DMS153 (cell line): Measurements from ENCODE around the gene MAP3K15.

Source experiments
- DNase-seq: peaks from one replicate; lab custom pipeline; 2025; lab: John Stamatoyannopoulos, UW

The MAP3K15 gene, protein sequence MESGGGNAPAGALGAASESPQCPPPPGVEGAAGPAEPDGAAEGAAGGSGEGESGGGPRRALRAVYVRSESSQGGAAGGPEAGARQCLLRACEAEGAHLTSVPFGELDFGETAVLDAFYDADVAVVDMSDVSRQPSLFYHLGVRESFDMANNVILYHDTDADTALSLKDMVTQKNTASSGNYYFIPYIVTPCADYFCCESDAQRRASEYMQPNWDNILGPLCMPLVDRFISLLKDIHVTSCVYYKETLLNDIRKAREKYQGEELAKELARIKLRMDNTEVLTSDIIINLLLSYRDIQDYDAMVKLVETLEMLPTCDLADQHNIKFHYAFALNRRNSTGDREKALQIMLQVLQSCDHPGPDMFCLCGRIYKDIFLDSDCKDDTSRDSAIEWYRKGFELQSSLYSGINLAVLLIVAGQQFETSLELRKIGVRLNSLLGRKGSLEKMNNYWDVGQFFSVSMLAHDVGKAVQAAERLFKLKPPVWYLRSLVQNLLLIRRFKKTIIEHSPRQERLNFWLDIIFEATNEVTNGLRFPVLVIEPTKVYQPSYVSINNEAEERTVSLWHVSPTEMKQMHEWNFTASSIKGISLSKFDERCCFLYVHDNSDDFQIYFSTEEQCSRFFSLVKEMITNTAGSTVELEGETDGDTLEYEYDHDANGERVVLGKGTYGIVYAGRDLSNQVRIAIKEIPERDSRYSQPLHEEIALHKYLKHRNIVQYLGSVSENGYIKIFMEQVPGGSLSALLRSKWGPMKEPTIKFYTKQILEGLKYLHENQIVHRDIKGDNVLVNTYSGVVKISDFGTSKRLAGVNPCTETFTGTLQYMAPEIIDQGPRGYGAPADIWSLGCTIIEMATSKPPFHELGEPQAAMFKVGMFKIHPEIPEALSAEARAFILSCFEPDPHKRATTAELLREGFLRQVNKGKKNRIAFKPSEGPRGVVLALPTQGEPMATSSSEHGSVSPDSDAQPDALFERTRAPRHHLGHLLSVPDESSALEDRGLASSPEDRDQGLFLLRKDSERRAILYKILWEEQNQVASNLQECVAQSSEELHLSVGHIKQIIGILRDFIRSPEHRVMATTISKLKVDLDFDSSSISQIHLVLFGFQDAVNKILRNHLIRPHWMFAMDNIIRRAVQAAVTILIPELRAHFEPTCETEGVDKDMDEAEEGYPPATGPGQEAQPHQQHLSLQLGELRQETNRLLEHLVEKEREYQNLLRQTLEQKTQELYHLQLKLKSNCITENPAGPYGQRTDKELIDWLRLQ (N-terminal part only)

DNA sequence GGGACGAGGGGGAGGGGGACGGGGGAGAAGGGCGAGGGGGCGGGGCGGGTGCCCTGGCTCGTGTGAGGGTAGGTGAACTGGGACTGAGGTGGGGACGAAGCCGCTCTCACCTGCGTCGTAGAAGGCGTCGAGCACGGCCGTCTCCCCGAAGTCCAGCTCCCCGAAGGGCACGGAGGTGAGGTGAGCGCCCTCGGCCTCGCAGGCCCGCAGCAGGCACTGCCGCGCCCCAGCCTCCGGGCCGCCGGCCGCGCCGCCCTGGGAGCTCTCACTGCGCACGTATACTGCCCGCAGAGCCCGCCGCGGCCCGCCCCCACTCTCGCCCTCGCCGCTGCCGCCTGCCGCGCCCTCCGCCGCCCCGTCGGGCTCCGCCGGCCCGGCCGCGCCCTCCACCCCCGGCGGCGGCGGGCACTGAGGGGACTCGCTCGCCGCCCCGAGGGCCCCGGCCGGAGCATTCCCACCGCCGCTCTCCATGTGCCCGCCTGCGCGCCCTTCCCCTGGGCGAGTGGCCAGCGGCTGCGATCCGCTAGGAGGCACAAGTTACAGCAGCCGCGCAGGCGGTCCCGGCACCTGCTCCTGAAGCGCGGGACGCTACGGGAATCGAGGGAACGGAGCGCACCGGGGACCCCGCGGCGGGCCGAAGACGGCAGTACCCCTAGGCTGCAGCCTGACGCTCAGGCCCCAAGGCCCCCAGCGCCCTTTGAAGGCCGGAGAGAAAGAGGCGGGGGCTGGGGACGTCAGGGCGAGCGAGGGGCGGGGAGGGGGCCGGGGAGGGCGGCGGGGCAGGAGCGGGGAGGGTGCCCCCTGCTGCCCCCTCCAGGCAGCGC, at the start of gene MAP3K15:
Gene MAP3K15 (minus strand): TSS at position 718 of the 824 bp plus-strand sequence. CDS start 247 bp downstream, at position 471.
- DNase-seq: peak; percentile 6

DNA sequence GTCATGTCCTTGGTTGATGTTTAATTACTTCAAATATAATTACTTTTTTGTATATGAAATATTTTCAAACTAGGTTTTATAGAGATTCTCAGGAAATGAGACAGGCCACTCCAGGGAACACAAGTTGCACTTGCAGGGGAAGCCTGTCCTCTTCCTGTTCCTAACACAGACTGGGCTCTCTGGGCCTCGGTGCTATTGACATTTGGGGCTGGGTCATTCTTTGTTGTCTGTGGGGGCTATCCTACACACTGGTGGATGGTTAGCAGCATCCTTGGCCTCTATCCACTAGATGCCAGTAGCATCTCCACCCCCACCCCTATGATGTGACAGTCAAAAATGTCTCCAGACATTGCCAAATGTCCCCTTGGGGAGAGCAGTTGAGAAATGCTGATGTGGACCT, 49.3 kb upstream of the MAP3K15 start:
- DNase-seq: no peak

DNA sequence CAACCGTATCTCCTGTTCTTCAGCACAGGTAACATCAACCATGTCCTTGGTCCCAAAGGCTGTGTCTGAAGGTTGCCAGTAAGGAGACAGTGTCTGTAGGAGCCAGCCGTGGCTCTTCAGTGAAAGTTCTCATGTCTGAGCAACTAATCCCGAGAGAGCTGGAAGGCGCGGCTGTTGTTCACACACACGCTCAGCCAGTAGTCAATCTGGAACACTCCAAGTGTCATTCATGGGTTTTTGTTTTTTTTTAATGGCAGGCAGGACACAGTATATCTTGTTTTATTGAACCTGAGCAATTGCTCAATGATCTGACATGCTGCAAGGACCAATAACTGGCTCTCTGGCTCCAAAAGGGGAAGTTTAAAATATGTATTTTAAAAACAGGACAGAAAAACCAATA, 48.4 kb upstream of the MAP3K15 start:
- DNase-seq: no peak

DNA sequence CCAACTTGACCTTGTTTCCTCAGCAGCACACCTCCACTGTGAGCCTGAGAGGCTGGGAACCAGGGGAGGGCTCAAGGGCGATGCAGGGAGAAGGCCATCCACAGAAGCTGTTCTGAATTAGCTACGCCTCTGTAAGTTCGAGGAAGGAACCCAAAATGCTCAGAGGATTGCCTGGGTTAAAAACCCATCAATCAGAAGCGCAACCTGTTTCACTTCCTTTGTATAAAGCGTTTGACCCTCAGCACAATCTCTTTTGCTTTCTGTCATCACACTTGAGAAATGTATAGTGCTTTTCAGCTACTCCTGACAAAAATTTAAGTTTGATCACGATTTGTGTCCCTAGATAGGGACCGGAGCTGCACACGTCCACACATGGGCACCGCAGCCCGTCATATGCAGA, 48.0 kb upstream of the MAP3K15 start:
- no peak for DNase-seq

DNA sequence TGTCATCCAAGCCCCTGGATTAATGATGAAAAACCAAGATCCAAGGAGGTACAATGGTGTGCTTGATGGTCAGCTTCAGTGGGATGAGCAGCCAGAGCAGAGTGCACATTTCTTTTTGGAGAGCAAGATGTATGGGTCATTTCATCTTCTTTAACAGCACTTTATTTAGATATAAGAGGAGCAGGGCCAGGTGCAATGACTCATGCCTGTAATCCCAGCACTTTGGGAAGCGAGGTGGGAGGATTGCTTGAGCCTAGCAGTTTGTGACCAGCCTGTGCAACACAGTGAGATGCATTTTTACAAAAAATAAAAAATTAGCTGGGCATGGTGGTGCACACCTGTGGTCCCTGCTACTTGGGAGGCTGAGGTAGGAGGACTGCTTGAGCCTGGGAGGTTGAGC, 45.3 kb upstream of the MAP3K15 start:
- no peak for DNase-seq

DNA sequence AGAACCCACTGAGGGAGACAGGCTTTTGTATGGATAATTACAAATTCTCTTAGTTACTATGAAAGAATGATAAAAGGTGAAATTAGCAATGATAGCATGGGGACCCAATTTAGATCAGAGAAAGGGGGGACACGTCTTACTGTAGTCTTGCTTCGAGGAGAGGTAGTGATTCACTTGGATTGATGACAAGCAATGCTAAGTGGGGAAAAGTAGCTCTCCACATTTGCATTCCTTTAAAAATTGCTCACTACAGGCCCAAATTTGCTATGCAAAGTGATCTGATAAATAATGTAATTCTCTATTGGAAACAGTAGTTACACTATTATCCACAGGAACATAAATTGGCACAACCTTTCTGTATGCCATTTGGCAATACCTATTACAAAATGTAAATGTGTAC, 42.5 kb upstream of the MAP3K15 start:
- DNase-seq: no peak

DNA sequence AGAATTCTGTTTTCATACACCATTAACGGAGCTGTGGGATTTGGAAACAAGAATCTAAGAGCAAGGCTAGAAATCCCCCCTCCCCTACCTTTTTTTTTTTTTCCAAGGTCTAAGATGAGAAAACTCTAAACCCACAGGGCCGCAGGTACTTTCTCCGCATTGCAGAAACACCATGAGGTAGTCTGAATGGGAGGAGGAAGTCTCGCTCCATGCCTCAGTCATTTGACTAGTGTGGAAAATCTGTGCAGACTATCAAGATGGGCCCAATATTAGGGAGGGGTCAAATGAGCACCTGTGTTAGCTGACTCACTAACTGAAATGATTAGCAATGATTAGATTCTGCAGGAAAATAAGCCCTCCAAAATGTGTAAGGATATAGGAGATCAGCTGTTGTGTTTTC, 40.9 kb upstream of the MAP3K15 start:
- no peak for DNase-seq

DNA sequence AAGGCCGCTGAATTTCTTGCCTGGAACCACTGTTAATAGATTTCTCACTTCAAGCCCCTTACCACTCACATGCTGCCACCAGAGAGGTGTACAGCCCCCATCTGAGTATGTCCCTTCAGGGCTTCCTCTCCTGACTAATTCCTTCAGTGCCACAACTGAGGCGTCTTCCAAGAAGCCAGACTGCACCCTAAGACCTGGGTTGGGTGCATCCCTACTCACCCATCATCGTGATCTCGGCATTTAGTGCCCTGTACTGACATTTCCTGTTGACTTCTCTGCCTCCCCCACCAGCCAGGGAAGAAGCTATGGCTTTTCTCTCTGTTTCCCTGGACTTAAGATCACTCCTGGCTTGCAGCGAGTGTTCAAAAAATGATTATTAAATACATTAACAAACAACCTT, 40.4 kb upstream of the MAP3K15 start:
- DNase-seq: no peak

DNA sequence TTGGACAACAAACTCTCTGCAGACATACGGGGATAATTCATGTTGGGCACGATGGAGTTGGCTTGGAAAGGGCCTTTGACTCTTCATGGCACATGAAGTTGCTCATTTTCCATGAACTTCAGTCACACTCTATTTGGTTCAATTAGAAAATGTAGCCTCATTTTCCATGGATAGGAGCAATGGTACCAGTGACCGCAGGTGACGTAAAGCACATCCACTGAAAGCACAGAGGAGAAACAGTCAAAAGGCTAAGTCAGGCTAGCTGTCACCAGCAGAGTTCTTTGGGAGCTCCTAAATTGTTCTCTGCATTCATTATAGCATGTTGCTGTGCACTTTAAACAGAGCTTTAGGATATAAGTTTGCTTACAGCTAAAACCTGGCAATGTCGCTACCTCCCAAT, 39.9 kb upstream of the MAP3K15 start:
- DNase-seq: no peak

DNA sequence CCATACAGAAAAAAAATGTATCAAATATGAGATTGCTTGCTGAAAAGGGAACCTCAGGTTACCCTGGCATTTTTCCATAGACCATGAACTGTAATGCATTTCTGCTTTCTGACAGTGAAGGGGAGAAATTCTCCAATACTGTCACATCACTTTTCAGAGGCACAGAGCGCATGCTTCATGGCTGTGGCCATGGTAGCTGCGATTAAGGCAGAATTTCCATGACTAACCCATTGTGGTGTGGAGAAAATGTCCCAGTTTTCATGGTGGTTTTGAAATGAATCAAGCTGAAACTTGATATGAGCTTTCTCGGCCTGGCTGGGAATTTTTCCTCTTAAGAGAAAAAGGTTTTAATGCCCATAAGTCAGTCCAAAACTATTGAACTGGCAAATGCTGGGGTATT, 39.5 kb upstream of the MAP3K15 start:
- DNase-seq: no peak

DNA sequence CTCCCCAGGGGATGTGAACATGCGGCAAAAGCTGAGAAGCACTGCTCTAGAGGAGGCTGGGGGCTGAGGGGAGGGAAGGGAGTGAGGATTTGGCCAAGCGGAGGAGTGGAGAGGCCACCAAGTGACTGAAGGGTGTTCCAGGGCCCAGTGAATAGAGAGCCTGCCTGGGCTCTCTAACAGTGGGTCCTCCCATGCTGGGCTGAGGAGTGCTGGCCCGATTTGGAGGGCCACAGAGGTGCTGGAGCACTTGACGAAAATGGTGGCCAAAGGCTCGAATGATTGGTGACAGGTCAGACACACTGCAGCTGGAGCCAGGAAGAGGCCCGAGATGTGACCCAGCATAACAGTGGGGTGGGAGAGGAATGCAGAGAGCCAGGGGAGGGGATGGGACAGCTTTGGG, 37.5 kb upstream of the MAP3K15 start:
- no peak for DNase-seq

DNA sequence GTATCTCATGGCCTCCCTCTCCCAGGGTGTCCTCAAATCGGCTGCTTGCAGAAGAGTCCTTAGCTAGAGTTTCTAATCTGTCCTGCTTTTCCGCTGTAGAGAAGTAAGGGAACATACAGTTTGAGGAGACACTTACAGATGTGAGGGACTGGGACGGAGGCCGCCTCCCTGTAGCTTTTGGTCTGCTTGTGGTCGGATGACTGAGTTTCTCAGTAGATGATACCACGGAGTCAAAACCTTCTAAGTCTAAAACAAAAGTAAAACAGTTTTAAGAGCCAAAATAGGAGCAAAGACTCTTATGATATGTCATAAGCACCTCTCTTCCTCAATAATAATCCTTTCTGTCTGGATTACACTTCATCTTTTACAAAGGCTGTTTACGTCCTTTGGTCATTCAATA, 34.5 kb upstream of the MAP3K15 start:
- DNase-seq: no peak

DNA sequence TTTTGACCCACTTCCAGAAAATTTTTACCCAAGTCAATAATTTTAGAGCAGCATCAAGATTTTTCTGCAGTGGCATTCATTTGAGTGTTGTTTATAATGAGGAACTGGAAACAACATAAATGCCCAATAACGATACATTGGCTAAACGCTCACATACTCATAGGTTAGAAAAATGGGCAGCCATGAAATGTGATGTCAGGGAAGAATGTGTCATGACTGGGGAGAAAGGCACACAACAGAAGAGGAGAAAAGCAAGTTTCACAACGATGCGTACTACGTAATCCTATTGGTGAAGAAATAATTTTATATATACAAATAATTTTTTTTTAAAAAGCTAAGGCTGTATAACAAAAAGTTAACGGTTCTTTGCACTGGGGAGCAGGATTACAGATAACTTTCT, 33.6 kb upstream of the MAP3K15 start:
- no peak for DNase-seq

DNA sequence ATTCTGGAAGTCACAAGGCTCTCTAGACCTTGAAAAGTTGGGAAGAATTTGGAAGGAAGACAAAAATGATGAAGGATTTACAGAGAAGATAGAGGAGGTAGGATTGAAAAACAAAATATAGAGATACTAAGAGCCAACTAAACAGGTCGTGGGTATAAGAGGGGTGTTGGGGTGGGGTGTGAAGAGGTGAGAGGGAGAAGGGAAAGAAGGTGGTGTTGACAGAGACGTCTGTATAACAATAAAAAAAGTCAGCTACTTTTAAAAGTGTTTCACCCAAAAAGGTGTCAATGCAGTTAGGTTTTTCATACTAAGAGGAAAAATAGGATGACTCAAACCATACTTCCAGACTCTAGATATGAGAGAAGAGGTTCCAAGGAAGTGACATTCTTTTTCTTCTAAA, 33.0 kb upstream of the MAP3K15 start:
- DNase-seq: no peak

DNA sequence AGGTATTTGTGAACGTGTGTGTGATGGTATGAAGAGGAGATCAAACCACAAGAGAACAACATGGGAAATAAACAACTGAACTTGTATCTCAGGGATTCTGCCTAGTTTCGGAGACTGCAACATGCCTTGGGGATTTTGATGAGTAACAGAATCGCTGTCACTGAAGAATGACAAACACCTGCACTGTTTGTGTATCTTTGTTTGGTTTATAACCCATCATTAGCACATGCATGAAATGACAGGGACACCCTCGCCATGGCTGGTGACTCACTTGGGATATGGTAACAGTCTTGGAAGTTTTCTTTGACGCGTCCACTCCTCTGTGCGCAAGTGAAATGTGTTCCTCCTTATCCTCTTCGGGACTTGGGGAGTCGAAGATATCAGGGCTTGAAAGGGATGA, 30.3 kb upstream of the MAP3K15 start:
- DNase-seq: no peak

DNA sequence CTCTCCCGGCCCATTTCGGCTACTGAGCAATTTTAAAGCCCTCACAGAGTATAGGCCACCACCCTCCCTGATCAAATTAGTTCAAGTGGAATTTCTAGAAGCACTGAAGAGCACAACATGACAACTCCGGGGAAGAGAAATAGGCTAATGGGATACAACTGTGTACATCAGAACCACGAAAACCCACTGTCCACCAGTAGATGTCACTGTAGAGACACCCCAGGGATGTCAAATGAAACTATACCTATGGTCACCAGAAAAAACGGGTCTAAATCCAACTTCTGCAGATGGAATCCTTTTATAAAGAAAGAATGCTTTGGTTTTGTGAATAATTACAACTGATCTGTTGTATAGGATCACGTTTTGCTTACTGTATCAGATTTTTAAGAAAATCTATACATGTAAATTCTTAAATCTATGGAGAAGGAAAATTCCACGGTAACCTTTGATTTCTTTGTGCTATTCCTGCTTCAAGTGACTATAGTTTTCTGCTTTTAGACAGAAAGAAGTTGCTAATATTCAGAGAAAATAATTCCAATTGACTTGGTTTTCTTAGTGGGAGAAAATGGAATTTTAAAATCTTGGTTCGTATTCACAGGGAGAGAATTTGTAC, 29.5 kb upstream of the MAP3K15 start:
- DNase-seq: no peak

DNA sequence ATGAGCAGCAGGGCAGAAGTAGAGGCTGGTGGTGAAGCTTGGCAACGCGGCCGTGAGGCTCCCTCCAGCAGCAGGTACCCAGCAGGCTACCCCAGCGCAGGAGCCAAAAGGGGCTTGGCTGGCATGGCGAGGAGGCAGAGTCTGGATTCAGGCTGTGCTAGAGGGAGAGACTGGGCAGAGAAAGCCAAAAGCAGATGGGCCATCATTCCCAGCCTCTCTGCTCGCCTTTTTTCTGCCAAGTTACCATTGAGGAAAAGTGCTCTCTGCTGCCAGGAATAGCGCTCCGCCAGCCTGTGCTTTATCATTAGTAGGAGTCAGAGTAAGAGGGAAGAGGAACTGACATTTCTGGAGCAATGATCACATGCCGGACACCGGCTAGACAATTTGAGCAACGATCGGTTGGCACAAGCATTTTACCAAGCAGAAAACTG, 28.7 kb upstream of the MAP3K15 start:
- DNase-seq: no peak

DNA sequence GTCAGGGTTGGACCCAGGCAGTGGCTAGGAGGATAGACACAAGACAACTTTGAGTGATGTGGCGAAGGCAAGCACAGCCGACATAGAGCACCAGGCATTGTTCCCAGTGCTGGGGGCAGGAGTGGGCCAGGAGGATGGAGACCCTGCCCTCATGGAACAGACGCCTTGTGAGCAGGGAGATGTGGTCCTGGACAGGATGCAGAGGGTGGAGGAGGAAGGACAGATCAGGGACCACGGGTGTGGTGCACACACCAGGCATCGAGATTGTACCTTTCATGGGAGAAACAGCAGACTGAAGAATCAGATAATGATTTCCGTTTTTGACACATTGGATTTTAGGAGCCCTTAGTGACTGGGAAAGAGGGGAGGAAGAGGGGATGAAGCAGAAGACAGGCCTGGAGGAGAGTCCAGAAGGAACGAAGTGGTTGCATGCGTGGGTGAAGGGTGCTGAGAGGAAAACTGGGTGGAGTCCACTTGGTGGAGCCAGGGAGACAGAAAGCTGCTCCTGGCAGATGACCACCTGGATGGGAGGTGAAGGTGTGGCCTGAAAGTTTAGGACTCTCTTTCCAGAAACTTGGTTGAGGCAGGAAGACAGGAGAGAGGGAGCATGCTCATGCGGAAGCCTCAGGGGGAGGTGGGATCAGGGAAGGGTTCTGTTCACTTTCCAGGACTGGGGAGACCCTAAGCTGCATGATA, 27.9 kb upstream of the MAP3K15 start:
- no peak for DNase-seq

DNA sequence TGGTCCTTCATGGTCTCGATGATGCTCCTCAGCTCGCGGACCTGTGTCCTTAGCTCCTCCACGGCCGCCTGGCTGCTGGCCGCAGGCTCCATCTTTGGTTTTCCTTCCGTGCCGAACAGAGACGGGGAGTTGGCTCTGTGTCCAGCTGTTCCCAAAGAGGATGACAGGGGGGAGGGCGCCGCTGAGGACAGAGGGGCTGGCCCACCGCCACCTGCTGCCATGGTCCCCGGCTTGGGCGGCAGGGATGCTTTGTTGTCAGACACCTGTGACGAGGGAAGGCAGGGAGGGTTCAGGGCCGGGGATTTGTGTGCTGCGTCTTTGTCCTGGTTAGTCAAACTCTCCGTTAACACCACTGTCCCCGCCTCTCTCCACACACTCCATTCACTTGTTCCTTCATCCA, 26.6 kb upstream of the MAP3K15 start:
- DNase-seq: no peak

DNA sequence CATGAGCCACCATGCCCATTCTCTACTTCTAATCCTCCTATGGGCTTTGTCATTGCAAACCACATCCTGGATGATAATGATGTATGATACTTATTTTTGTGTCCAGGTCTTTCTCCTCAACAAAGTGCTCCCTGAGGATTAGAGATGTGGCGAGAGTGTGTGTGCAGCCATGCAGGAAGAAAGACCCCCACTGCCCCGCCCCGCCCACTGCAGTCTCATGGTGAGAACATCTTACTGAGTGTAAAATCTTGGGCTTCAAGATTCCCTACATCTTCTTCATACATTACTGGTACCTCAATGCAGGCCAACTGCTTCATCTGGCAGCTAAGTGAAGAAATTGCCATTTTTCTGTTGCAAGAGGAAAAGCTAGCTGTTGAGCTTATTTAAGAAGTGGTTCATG, 25.9 kb upstream of the MAP3K15 start:
- no peak for DNase-seq

DNA sequence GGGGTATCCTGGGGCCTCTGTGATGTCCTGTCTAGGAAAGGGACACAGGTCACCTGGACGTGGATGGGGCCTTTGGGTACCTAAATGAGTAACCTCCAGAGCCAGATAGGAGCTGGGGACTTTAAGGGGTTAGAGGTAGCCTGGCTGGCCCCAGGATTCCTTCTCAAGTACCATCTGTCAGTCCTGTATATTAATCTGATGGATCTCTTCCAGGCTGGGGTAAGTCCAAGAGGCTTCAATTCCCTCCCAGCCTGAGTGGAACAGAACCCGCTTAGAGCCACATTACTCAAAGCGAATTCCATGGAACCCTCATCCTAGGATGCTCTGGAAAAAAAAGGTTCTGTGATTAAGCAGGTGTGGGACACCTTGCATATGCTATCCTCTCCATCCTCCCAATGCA, 24.8 kb upstream of the MAP3K15 start:
- DNase-seq: no peak
